Measurements from ENCODE around the gene TRIO.

- TF ChIP-seq CTCF (conservative IDR thresholded peaks at IDR 0.05; ENCODE audit: low read depth, low read length), result no peak
- TF ChIP-seq EZH2 (IDR thresholded peaks at IDR 0.05; ENCODE audit: low read length, unreplicated experiment), result no peak
- TF ChIP-seq EZH2phosphoT487 (IDR thresholded peaks at IDR 0.05; ENCODE audit: borderline replicate concordance, low read length), result no peak
Observed at GRCh38 chr5:14379739-14380497, 236.8 kb downstream of the TRIO start.
